ENCODE measurements around the gene RBM15. TPM values are rescaled to one million over a fixed set of nuclear protein-coding genes. Genes with fewer than 3 reads are reported as not detected.

RBM15 gene
- total RNA-seq, 4 donors from 2014 or later, result 40.9 to 49.0 (median 45.3) TPM

GRCh38 chr1:110384581-110385321 is 45.6 kb downstream of the RBM15 start:
- TF ChIP-seq CTCF (IDR thresholded peaks at IDR 0.05) (no peak), POLR2A (IDR thresholded peaks at IDR 0.05) (no peak), EP300 (IDR thresholded peaks at IDR 0.05) (no peak)
- Histone ChIP-seq H3K36me3 (peaks cover 0 to 5% (median 0%) of the 10 kb centered on the region in 3 donors), H3K4me1 (peaks cover 0 to 32% (median 0%) of the 10 kb centered on the region in 4 donors), H3K27me3 (no peaks in the 10 kb centered on the region), H3K9me3 (no peaks in the 10 kb centered on the region), H3K4me3 (no peak overlapping the region), H3K27ac (peak overlapping the region in 1 of 4 donors; percentile 37)
- 95% methylated on average over 19 of the region's 19 CpGs for WGBS, 2 donors
- DNase-seq (ENCODE audit: low spot score in 2 of 2), result no peak

GRCh38 chr1:110385369-110385768 is 46.2 kb downstream of the RBM15 start:
- WGBS, 2 donors, result 95 to 98% methylated on average over 1 of the region's 1 CpG
- Histone ChIP-seq H3K4me1 (peaks cover 0 to 33% (median 0%) of the 10 kb centered on the region in 4 donors), H3K36me3 (peaks cover 0 to 5% (median 0%) of the 10 kb centered on the region in 3 donors), H3K27me3 (no peaks in the 10 kb centered on the region), H3K9me3 (no peaks in the 10 kb centered on the region), H3K4me3 (no peak overlapping the region), H3K27ac (no peak overlapping the region)
- TF ChIP-seq CTCF (IDR thresholded peaks at IDR 0.05) (no peak), POLR2A (IDR thresholded peaks at IDR 0.05) (no peak), EP300 (IDR thresholded peaks at IDR 0.05) (no peak)
- DNase-seq (ENCODE audit: low spot score in 2 of 2), result no peak

GRCh38 chr1:110387048-110387754 is 48.0 kb downstream of the RBM15 start:
- WGBS, 2 donors, result 97% methylated on average over 1 of the region's 1 CpG
- H3K4me3 ChIP-seq, result no peak overlapping the region
- H3K36me3 ChIP-seq, result peaks cover 0 to 5% (median 0%) of the 10 kb centered on the region in 3 donors
- H3K9me3 ChIP-seq, result no peaks in the 10 kb centered on the region
- no peaks in the 10 kb centered on the region for H3K27me3 ChIP-seq
- TF ChIP-seq POLR2A (IDR thresholded peaks at IDR 0.05) (no peak), EP300 (IDR thresholded peaks at IDR 0.05) (no peak), CTCF (IDR thresholded peaks at IDR 0.05) (no peak)
- no peak overlapping the region for H3K27ac ChIP-seq
- no peak for DNase-seq (ENCODE audit: low spot score in 2 of 2)
- peaks cover 0 to 36% (median 4%) of the 10 kb centered on the region in 4 donors for H3K4me1 ChIP-seq

- peaks cover 0 to 13% (median 0%) of the 10 kb centered on the region in 3 donors for H3K36me3 ChIP-seq
- H3K4me3 ChIP-seq, result peak overlapping the region; percentile 13 to 43 (median 28)
- H3K4me1 ChIP-seq, result peaks cover 0 to 36% (median 5%) of the 10 kb centered on the region in 4 donors
- H3K27me3 ChIP-seq, result no peaks in the 10 kb centered on the region
- peak; percentile 34 to 55 for DNase-seq (ENCODE audit: low spot score in 2 of 2)
- no peaks in the 10 kb centered on the region for H3K9me3 ChIP-seq
- 30 to 33% methylated on average over 6 of the region's 6 CpGs for WGBS, 2 donors
- TF ChIP-seq EP300 (IDR thresholded peaks at IDR 0.05), result peak in 1 of 2 donors; percentile 25
- no peak for TF ChIP-seq CTCF (IDR thresholded peaks at IDR 0.05)
- peak overlapping the region; percentile 51 to 83 (median 78) for H3K27ac ChIP-seq
Observed at GRCh38 chr1:110390096-110390495, 50.9 kb downstream of the RBM15 start.
